Measurements from ENCODE around the gene DCHS1.

DCHS1 gene

DNA sequence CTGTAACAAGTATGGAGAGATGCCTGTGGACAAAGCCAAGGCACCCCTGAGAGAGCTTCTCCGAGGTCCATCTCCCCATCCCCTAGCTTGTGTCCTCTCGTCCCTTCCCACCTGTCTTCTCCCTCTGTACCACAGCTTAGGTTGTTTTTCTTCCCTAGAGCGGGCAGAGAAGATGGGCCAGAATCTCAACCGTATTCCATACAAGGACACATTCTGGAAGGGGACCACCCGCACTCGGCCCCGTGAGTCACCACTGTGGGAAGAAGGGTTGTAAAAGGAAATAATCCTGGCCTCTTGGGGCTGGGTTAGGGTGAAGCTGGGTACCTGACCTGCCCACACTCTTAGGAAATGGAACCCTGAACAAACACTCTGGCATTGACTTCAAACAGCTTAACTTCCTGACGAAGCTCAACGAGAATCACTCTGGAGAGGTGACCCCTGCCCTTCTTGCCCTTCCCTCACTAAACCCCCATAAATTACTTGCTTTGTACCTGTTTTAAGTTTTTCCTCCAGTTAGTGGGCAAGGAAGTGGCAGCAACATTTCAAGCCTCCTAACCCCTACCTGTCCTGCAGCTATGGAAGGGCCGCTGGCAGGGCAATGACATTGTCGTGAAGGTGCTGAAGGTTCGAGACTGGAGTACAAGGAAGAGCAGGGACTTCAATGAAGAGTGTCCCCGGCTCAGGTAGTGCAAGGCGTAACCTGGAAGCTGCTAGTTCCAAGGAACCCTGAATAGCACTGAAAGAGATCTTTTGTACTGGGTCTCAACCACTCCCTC, 46.7 kb downstream of the DCHS1 start:
- DNase-seq, result no peak

DNA sequence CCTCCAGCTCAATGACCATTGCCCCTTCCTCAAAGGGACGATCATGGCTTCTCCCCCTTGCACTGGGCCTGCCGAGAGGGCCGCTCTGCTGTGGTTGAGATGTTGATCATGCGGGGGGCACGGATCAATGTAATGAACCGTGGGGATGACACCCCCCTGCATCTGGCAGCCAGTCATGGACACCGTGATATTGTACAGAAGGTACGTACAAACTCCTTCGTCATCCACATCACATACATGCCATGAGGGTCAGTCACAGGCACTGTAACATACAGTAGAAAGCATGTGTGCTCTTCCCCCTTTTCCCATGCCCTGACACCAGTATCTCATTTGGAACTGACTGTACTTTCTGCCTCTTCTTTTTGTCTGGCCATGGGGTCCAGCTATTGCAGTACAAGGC, 47.6 kb downstream of the DCHS1 start:
- DNase-seq, result no peak

DNA sequence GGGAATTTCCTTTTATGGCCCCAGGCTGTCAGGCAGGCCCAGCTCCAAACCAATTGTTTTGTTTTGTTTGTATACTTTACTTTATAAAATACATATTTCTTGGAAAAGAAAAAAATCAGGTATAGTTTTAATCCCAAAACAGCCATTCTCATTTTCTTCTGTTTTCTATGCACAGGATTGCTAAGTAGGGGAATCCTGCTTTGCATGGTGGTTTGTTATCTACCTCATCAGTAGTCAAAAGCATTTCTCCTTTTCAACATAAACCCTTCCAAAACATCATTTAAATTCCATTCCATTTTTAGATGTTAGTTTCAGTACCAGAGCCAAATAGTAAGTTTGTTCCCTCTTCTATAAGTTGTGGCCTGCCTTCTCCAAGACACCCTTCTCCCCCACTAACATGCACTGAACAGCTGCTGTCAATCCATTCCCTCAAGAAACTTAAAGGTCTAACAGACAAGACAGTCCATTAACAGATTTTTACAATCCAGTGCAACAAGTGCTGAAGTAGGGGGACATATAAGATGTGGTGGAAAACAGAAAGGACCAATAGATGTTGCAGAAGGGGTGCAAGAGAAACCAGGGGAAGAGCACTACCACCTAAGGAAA, 48.3 kb downstream of the DCHS1 start:
- DNase-seq, result no peak

DNA sequence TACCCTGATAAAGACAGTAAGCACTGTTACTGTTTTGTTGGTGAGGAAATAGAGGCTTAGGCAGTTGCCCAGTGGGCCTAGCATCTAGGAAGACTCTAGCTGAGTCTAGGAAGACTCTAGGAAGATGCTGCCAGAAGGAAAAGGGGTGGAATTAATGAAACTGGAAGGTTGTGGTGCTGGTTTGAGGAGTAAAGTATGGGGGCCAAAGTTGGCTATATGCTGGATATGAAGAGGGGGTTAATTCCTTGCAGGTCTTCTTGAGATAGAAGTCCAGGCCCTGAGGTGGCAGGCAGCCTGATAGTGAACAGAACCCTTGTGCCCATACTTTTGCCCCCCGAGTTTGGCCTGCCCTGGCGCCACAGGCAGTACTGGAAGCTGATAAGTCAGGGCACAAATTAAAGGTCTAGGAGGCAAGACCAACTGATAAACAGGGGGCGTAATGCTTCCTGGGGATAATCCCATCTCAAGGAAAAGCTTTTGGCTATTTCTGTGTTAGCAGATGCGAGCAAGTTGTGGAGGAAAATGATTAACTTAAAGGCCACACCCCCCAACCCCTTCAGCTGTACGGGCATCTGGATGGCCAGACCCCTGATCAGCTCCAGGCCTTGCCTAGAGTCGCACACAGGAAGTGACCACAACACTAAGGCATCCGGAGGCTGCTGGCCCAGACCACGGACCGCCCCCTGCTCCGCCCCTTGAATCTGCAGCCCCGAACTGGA, 49.0 kb downstream of the DCHS1 start:
- DNase-seq, result peak; percentile 63

DNA sequence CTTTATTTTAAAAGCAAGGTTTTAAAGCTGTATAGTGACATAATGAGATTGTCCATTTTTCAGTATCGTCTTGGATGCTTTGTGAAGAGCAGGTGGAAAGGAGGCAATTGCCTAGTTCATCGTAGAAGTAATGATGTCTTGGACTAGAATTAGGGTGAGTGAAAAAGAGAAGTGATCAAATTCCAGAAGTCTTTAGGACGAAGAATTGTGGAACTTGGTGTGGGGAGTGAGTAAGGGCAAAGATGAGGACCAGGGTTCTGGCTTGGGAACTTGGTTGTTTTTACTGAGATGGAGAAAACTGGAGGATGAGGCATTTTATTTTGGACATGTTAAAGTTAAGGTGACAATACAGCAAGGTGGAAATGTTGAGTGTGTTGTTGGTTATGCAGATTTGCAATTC, 50.8 kb downstream of the DCHS1 start:
- no peak for DNase-seq

DNA sequence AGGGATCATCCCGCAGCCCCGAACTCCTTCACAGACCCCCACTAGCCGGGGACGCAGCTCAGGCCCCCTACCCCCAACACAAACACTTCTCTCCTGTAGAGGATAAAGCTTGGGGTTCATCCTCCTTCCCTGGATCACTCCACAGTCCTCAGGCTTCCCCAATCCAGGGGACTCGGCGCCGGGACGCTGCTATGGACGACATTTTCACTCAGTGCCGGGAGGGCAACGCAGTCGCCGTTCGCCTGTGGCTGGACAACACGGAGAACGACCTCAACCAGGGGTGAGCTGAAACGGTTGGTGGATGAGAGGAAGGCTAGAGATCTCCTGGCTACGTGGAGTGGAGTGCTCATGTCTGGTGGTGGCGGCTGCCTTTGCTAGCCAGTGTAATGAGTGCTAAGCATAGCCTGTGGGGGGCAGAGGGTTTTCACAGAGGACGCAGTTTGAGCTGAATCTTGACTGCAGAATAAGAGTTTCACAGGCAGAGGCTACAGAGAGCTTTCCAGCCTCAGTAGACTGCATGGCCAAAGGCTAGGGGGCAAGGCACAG, 51.5 kb downstream of the DCHS1 start:
- peak; percentile 51 for DNase-seq

DNA sequence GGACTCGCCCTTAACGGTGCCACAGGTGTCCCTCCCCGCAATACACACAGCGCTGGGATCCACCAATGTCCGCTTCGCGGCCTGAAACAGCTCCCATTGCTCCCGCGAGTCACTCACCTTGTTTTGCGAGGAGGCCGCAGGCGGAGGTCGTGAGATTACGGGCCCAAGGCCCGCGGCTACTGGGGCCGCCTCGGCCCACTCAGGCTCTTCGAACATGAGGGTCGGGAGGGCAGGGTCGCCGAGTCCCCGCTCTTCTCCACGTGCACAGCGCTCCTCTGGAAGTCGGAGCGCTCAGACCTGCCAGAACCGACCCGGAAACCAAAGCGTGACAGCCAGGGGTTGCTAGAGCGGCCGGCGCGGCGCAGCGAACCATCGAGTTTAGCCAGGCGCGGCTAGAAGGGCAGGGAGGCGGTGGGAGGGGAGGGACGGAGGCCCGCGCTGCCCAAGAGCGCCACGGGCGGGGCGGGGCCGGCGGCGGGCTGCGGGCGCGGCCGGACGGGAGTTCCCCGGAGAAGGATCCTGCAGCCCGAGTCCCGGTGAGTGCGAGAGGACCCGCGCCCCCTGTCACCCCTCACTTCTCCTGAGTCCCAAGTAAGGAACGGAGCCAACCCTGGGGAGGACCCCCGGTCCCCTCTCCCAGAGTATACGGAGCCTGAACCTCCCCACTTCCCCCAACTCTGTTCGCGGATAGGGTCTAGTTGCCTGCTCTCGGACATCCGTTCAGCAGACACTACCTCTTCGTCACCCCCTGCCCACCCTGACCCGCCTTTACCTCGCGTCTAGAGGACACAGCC, 52.1 kb downstream of the DCHS1 start, which contains the start of the genes ILK and RRP8:
Gene ILK, plus strand, starts transcription at position 488 of the 794 bp plus-strand sequence. CDS start 498 bp downstream, outside the sequence.
Gene RRP8, minus strand, starts transcription at position 330 of the 794 bp plus-strand sequence. Its CDS starts 114 bp downstream, at position 216.
- peak; percentile 89 for DNase-seq

DNA sequence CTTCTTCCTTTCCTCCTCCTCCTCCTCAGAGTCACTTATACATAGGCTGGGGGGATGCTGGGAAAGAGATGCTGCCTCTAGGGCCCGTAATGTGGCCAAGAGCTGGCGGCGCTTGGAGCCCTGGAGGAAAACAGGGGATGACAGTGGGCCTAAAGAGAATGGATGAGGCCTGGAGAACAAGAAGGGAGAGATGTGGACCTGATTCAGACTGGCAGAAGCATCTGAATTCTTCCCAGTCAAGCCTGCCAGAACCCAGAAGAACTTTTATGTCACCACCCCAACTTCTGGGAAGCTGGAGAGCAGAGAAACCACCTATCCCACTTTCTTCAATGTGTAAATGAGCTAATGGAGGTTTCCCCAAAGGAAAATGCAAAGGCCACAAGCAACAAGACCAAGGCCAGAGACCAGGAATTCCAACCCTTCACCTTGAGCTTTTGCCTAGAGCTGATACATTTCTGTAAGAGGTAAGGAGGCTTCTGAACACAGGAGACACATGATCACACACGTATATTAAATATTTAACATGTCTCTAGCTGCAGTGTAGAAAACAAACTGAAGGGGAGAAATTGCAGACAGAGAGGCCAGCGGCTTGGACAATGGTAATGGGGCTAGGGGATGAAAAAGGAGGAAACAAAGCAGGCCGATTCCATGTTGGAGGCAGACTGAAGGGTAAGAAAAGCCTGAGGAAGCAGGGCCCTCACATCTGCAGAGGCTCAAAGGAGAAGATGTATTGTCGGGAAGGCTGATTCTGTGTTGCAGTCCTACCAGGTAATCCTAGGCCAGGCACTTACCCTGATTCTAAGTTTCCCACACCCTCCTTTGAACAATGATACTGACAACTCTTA, 53.3 kb downstream of the DCHS1 start:
- no peak for DNase-seq

DNA sequence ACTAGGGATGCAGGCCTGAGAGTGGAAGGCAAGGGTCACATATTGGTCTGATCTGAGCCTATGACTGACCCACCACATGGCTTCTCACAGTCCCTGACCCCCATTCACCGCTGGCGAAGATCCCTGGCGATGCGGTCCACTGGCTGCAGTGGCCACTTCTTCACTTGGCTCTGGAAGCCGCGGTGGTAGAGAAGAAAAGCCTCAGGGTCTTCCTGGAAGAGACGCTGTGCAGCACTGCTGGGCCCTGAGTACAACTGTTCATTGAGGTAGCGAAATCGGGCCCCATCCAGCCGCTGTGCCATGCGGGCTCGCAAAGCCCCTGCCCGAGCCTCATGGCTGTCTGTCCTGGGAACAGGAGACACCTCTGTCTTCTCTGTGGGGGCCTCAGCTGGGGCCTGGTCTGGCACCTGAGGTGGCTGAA, 54.6 kb downstream of the DCHS1 start:
- DNase-seq, result no peak

DNA sequence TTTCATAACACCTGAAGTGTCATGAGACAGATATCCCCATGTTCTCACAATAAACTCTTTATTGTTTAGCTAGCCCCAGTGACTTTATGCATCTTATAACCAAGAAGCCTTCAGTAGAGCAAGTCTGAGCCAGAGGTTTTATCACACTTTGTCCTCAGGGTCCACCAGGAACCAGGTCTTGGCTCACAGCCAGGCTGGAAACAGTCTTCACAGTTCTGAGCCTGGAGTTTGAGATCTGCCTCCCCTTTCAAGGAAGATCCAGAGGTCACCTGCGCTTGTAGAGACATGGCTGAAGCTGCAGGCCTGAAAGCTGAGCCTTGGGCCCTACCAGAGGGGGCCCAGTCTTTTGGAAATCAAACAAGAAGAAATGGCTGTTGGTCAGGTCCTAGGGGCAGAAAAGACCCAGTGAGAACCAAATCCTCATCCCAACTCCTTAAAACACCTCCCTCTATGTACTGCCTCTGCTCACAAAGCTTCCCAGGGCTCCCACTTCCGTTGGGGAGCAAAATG, 55.7 kb downstream of the DCHS1 start:
- DNase-seq, result no peak

DNA sequence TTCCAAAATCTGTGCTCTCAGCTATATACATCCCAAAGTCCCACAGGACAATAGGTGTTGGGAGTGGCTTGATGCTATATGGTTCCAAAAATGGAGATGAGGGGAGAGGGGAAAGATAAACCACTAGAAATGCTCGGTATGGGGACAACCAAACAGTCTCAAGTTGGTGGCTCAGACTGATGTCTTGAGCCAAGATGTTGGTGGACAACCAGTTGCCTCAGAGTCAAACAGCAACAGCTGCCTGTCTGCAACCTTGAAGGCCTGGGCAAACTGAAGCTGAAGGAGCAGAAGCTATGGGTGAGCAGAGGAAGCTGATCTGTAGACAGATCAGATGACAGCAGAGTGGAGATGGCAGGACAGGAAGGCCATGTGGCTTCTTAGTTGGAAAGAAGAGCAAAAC, 56.2 kb downstream of the DCHS1 start:
- no peak for DNase-seq

DNA sequence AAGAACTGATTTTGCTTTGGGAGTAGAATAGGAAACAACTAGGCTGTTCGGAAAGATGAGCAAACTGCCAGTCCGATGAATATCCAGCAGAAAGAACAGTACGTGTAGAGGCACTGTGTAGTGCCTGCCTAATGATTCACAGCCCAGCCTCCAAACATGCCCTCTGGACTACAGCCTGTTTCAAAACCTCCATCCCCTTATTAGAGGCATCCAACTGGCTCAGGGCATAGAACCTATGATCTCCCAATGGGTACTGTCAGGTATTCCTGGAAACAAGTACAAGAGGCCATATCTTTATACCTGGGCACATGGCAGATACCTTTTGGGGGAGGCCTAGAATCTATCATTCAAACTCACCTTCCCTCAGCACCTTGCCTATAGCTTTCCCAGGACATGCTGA, 57.1 kb downstream of the DCHS1 start:
- no peak for DNase-seq

DNA sequence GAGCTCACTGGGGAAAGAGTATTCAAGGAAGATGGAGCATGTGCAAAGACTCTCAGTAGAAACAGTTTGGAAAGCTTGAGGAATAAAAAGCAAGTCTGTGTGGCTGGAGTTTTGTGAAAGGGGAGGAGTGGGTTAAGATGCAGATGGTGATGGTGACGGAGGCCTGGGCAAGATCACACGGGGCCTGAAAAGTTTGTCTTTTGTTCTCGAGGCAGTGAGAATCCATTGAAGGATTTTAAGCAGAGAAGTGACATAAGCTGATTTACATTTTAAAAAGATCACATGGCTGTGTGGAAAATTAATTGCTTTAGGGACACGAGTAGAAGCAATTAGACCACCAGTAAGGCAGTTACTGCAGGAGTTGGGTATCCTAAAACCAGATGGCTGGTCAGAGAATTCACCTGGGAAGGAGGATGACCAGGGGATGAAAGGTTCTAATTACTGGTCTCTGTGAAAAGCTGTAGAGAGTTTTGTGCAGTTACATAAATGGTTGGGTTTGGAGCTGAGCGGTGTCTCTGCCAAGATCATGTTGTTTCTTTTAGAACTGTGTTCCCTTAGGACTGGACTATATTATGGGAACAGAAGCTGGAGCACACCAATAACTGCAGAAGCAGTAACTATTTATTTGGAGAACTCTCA, 59.3 kb downstream of the DCHS1 start:
- no peak for DNase-seq

DNA sequence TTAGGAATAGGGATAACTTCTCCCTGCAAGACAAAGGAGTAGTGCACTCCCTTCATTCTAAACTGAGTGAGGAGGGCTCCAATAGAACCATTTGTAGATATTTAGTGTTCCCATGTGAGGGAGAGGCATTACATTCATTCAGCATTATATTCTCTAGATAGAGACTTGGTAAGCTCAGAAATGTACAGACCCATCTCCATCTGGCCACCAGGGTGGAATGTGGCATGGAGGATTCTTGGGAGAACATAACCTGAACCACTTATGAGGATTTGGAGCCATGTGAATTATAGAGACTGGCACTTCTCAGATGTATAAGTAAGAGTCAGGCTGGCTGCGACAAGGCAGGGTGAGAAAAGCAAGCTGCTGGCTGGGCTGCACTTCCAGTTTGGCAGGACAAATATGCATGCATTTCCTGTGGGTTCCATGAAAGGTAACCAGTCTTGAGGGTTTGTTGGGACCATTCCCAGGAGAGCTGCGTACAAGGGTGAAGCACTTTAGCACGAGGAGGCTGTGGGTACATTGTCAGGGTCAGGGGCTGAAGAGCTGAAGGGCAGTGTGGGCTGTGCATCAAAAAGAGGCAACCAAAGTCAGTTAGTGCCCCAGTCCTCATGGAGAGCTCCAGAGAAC, 61.4 kb downstream of the DCHS1 start:
- no peak for DNase-seq

DNA sequence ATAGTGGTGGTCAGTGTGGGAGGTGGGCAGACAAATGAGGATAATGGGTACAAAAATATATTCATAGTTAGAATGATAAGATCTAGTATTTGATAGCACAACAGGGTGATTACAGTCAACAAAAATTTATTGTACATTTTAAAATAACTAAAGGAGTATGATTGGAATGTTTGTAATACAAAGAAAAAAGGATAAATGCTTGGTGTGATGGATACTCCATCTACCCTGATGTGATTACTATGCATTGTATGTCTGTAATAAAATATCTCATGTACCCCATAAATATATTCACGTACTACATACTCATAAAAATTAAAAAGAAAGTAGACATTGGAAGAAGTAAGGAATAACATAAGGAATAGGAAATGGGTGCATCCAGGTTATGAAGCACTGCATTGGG, 67.6 kb downstream of the DCHS1 start:
- DNase-seq, result no peak

DNA sequence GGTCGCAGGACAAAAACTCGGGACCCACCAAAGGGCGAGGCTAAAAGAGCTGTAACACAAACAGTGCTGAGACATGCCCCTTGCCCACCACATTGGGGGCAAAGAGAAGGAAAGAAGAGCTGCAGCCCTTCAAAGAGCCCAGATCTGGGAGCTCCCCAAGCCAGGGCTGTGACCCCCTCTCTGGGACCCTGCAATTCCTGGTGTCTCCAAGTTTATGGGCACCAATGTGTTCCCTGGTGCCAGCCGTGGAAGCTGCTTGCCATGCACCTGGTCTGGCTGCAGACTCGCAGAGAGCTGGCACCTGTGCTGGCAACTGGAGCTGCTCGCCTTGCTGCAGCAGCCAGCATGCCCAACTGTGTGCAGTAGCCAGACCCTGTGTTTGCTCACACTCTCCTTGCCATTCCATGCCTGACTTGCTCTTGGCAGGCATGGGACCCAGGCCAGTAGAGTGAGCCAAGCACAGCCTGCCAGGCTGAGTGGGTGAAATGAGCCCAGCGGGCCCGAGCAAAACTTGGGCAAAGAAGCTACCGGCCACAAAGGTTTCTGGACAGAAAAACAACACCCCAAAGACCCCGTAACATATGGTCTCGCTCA, 68.2 kb downstream of the DCHS1 start:
- DNase-seq, result no peak

DNA sequence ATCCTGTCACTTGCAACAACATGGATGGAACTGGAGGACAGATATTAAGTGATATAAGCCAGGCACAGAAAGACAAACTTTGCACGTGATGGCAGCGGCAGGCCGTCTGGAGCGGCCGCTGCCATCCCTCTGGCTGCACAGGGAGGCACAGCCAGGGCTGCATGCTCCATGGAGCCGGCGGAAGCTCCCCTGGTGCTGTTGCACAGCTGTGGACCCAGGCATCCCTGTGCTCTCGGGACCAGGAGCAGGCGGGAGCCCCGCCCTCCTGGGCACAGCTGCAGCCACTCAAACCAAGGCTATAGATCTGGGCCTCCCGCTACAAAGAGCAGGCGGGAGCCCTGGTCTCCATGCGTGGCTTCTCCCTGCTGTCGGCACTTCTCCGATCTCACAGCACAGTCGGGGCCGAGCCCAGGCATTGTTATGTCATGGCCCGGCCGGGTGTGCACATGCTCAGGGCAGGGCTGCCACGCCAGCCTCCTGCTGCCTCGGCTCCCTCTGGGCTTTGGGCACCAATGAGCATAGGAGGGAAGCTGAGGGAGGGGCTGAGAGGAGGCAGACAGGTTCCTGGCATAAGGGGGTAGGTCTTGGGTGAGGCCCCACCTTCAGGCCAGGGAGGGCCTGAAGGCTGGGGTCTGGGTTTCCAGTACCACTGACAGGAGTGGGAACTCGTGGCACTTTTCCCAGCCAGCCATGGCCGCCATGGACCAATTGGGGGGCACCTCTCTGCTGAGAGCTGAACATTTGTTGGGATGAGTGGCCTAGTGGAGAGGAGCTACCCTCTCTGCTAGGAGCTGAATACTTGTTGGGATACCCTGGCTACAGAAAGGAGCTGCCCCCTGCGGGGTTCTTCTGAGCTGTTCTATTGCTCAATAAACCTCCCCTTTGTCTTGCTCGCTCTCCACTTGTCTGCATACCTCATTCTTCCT, 68.9 kb downstream of the DCHS1 start:
- DNase-seq, result no peak

DNA sequence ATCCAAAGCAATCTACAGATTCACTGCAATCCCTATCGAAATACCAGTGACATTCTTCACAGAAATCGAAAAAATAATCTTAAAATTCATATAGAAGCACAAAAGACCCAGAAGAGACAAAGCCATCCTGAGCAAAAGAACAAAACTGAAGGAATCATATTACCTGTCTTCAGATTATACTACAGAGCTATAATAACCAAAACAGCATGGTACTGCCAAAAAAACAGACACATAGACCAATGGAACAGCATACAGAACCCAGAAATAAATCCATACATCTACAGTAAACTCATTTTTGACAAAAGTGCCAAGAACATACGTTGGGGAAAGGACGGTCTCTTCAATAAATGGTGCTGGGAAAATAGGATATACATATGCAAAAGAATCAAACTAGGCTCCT, 71.1 kb downstream of the DCHS1 start:
- no peak for DNase-seq

DNA sequence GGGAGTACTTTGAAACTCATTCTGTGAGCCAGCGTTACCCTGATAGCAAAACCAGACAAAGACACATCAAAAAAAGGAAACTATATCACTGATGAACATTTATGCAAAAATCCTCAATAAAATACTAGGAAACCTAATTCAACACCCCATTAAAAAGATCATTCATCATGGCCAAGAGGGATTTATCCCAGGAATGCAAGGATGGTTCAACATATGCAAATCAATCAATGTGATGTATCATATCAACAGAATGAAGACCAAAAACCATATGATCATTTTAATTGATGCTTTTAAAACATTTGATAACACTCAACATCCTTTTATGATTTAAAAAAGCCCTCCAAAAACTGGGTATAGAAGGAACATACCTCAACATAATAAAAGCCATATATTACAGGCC, 72.0 kb downstream of the DCHS1 start:
- DNase-seq, result no peak

Measured in stimulated activated CD4-positive, alpha-beta T cell treated with anti-CD3 and anti-CD28 coated beads, Interleukin-1b, Interleukin-23, amount 100 ng/mL, for 48 hours (primary cell).